Stomach smooth muscle (tissue), 2 donors: ENCODE data around the gene ADGRA3.

ENCODE experiments used
- H3K27ac ChIP-seq: one replicate; pipeline ENCODE4 v1.7.0; 2013; ENCODE audit warnings: mild to moderate bottlenecking, low read length, inconsistent platforms
- H3K27me3 ChIP-seq, 2 donors: one replicate each; pipeline ENCODE4 v1.7.0; 2013; ENCODE audit warnings: low read length in 2 of 2; ENCODE audit not compliant: insufficient read depth in 2 of 2, control insufficient read depth in 1 of 2
- H3K36me3 ChIP-seq, 2 donors: one replicate each; pipeline ENCODE4 v1.7.0; 2013; ENCODE audit warnings: low read length in 2 of 2; ENCODE audit not compliant: control insufficient read depth in 2 of 2, insufficient read depth in 2 of 2
- H3K4me1 ChIP-seq: one replicate; pipeline ENCODE4 v1.7.0; 2013; ENCODE audit warnings: low read length; ENCODE audit not compliant: control insufficient read depth, insufficient read depth
- H3K4me3 ChIP-seq, 2 donors: one replicate each; pipeline ENCODE4 v1.7.0; 2013; ENCODE audit warnings: low read length in 2 of 2
- H3K9ac ChIP-seq, 2 donors: one replicate each; pipeline ENCODE4 v1.7.0; 2013; ENCODE audit warnings: low read length in 2 of 2, mild to moderate bottlenecking in 1 of 2
- H3K9me3 ChIP-seq, 2 donors: one replicate each; pipeline ENCODE4 v1.7.0; 2013; ENCODE audit warnings: low read length in 2 of 2; ENCODE audit not compliant: control insufficient read depth in 2 of 2
- donor health status: healthy.
- donor health status: Pancreatic carcinoma.

Gene ADGRA3

DNA sequence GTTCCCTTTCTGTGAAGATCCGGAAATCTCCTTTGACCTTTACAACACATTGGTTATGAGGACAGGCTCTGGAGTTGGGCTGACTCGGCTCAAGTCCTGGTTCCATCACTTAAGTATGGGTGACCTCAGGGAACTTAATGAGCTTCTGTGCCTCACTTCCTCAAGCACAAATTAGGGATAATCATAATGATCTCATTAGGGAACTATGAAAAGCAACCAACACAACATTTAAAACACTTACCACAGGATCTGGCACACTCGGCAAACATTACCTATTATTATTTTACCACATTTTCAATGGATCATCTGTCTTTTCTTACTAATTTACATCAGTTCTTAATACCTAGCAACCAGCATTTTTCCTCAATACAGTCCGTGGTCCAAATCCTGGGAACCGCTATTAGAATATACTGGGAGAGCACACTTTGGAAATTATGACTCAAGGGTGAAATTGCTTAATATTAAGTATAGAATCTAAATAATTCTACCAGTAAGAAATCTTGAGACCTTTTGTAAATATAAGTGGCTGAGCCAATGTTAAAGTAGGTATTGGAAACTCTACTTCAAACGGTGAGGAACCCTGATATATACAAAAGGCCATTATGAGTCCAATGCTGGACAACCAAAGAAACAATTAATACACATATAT lies 19.6 kb downstream of the ADGRA3 start:
- Histone ChIP-seq H3K4me3 (no peak overlapping the region), H3K36me3 (no peaks in the 10 kb centered on the region), H3K9me3 (no peaks in the 10 kb centered on the region), H3K27ac (no peak overlapping the region), H3K27me3 (no peaks in the 10 kb centered on the region), H3K4me1 (peaks cover 2% of the 10 kb centered on the region), H3K9ac (no peak overlapping the region)

DNA sequence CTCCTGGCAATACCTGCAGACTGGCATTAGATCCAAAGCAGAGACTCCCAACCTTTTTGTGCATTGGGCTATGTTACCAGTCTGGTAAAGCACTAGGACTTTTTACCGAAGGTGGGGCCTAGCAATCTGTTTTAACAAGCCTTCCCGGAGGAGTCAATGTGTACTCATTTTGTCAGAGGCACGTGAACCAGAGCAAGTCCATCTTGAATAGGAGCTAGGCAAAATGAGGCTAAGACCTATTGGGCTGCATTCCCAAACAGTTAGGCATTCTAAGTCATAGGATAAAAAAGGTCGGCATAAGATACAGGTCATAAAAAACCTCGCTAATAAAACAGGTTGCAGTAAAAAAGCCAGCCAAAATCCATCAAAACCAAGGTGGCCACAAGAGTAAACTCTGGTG lies 22.3 kb downstream of the ADGRA3 start:
- Histone ChIP-seq H3K36me3 (no peaks in the 10 kb centered on the region), H3K4me3 (no peak overlapping the region), H3K9ac (no peak overlapping the region), H3K27me3 (no peaks in the 10 kb centered on the region), H3K27ac (no peak overlapping the region), H3K4me1 (no peaks in the 10 kb centered on the region), H3K9me3 (no peaks in the 10 kb centered on the region)

DNA sequence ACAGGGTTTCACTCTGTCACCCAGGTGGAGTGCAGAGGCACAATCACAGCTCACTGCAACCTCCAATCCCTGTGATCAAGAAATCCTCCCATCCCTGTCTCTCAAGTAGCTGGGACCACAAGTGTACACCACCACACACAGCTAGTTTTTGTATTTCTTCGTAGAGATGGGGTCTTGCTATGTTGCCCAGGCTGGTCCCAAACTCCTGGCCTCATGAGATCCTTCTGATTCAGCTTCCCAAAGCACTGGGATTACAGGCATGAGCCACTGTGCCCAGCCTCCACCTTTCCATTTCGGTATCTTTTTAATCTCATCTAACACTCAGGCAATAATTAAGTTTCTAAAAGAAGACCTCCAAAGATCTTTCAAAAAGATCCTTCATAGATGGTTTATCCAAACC lies 22.9 kb downstream of the ADGRA3 start:
- Histone ChIP-seq H3K9ac (no peak overlapping the region), H3K4me1 (no peaks in the 10 kb centered on the region), H3K27ac (no peak overlapping the region), H3K9me3 (no peaks in the 10 kb centered on the region), H3K36me3 (no peaks in the 10 kb centered on the region), H3K27me3 (no peaks in the 10 kb centered on the region), H3K4me3 (no peak overlapping the region)

DNA sequence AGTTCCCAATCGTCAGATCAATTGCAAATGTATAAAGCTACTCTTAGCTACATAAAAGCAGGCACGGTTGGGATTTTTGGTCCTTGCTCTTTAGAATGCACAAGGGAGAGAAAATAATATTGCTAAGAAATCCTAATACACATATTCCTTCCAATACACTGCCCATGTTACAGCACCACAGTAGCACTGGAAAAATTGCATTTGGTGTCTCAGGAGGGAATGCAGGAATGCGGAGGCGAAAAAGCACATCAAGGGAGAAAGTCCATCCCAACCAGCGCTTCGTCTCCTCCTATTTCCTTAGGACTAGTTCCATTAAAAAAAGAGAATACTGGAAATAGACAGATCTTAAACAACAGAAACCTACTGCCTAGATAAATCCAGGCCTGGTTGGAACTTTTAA lies 23.9 kb downstream of the ADGRA3 start:
- Histone ChIP-seq H3K27ac (no peak overlapping the region), H3K4me1 (no peaks in the 10 kb centered on the region)

DNA sequence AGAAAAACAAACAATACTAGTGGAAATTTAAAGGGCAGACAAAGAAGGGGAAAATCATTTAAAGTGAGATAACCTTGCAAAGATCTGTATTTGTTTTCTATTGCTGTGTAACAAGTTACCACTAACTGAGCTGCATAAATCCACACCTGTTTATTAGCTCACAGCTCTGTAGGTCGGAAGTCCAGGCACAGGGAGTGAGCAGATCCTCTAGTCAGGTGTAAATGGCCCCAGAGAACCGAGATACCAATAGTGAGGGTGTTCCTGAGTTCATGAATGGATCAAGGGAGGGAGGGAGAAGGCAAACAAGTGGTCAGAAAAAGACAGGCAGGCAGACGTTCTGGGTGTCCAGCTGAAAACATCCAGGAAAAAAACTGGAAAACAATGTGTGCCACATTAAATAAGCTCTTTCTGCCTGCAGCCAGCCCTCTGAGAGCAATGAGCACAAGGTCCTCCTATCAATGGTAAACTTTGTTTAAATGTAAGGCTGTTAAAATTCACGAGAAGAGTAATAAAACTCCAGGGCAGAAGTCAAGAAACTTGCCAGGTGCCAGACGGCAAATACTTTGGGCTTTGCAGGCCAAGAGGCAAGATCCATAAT lies 25.0 kb downstream of the ADGRA3 start:
- Histone ChIP-seq H3K4me1 (no peaks in the 10 kb centered on the region), H3K4me3 (no peak overlapping the region)

More for the DNA sequence above, 23.9 kb downstream of the ADGRA3 start:
- Histone ChIP-seq H3K9ac (no peak overlapping the region), H3K36me3 (no peaks in the 10 kb centered on the region), H3K27me3 (no peaks in the 10 kb centered on the region), H3K9me3 (no peaks in the 10 kb centered on the region), H3K4me3 (no peak overlapping the region)

DNA sequence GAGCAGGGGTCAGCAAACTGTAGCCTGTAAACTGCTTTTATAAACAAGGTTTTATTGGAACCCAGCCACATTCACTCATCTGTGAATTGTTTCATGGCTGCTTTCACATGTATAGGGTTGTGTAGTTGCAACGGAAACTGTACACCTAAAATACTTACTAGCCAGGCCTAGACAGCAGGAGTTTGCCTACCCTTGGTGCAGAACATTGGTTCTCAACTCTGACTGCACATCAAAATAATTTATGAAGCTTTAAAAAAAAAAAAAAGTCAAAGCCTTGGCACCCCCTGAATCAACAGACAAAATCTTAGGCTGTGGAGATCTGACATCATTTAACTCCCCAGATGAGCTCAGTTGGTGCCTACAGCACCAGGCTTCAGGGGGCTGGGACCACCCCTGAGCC lies 27.8 kb downstream of the ADGRA3 start:
- Histone ChIP-seq H3K36me3 (no peaks in the 10 kb centered on the region), H3K27ac (no peak overlapping the region), H3K27me3 (no peaks in the 10 kb centered on the region), H3K4me1 (no peaks in the 10 kb centered on the region), H3K9me3 (no peaks in the 10 kb centered on the region), H3K4me3 (no peak overlapping the region), H3K9ac (no peak overlapping the region)

More for the DNA sequence above, 25.0 kb downstream of the ADGRA3 start:
- Histone ChIP-seq H3K9ac (no peak overlapping the region), H3K9me3 (no peaks in the 10 kb centered on the region), H3K27me3 (no peaks in the 10 kb centered on the region), H3K27ac (no peak overlapping the region), H3K36me3 (no peaks in the 10 kb centered on the region)

DNA sequence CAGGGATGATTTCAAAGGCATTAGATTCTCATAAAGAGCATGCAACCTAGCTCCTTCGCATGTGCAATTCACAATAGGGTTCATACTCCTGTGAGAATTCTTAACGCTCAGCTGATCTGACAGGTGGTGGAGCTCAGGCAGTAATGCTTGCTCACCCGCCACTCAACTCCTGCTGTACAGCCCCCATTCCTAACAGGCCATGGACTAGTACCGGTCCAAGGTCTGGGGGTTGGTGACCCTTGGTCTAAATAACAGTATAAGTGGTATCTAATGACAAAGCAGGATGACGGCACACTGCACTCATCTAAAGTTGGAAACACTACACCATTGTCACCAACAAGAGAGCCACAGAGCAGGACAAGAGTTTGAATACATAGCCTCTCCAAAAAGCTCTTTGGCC lies 28.5 kb downstream of the ADGRA3 start:
- H3K27ac ChIP-seq, result no peak overlapping the region
- no peak overlapping the region for H3K9ac ChIP-seq
- H3K27me3 ChIP-seq, result no peaks in the 10 kb centered on the region
- H3K4me1 ChIP-seq, result no peaks in the 10 kb centered on the region
- no peaks in the 10 kb centered on the region for H3K36me3 ChIP-seq
- H3K9me3 ChIP-seq, result no peaks in the 10 kb centered on the region
- no peak overlapping the region for H3K4me3 ChIP-seq

DNA sequence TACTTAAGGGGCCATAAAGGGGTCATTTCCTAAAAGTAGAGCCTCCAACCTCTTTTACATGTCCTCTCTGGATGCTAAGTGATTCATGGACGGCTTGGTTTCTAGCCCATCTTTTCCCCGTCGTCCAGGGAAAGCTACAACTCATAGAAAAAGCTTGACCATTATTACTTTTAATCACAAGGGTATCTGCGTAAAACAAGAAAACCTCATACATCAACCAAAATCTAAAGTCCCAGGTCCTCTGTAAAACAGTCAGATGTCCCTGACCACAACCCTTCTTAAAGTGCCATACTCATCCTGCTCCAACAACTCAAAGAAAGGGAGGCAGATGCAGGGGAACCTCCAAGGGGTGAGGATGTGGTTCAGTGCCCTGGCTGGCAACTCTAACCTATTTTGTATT lies 29.6 kb downstream of the ADGRA3 start:
- H3K4me3 ChIP-seq, result no peak overlapping the region
- no peaks in the 10 kb centered on the region for H3K27me3 ChIP-seq
- H3K9ac ChIP-seq, result no peak overlapping the region
- H3K27ac ChIP-seq, result no peak overlapping the region
- no peaks in the 10 kb centered on the region for H3K4me1 ChIP-seq
- H3K36me3 ChIP-seq, result no peaks in the 10 kb centered on the region
- no peaks in the 10 kb centered on the region for H3K9me3 ChIP-seq

DNA sequence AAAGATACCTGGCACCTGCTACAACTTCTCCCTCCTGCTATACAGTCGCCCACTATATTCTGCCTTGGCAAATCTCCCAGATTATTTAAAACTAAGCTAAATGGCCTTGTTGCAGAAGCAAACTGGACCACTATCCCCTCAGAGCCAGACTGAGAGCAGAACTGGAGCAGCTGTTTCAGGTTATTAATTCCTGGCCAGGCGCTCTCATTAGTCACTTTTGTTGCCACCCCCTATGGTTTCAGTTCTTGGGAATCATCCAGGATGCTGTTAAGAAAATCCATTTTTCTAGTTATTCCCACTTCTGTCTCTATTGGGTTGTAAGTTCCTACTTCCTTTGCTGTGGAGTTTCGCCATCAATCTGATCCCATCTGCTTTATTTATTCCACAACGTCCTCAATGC lies 30.1 kb downstream of the ADGRA3 start:
- Histone ChIP-seq H3K27me3 (no peaks in the 10 kb centered on the region), H3K27ac (no peak overlapping the region), H3K4me3 (no peak overlapping the region), H3K9ac (no peak overlapping the region), H3K36me3 (no peaks in the 10 kb centered on the region), H3K4me1 (peaks cover 2% of the 10 kb centered on the region), H3K9me3 (no peaks in the 10 kb centered on the region)

DNA sequence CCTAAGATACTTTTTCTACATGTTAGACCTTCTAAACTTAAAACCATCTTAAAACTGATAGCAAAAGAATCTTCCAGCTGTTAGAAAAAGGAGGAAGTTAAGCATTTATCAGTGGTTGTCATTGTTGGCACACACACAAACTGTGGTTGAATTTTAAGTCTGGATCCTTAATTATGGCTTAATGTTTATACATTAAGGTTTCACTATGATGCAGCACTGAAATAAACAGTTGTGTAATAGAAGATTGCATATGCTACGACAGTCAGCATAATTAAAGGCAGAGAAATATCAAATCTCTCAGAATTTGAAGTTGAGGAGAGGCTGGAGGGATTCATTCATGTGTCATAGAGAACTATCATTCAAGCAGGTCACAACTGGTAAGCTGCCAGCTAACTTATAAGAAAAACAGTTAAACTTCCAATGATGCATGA lies 32.3 kb downstream of the ADGRA3 start:
- H3K36me3 ChIP-seq, result no peaks in the 10 kb centered on the region
- H3K27ac ChIP-seq, result no peak overlapping the region
- H3K9ac ChIP-seq, result no peak overlapping the region
- H3K4me1 ChIP-seq, result peaks cover 4% of the 10 kb centered on the region
- no peak overlapping the region for H3K4me3 ChIP-seq
- H3K9me3 ChIP-seq, result no peaks in the 10 kb centered on the region
- no peaks in the 10 kb centered on the region for H3K27me3 ChIP-seq
